HG02981 (cell line): Measurements from ENCODE around the gene SPARC.

Experiments
- ATAC-seq: cut with Tn5 transposase; IDR thresholded peaks from one replicate; pipeline ENCODE4 v1.9.1; 2021; ENCODE audit warnings: mild to moderate bottlenecking, moderate library complexity; ENCODE audit not compliant: unreplicated experiment

The SPARC gene

DNA sequence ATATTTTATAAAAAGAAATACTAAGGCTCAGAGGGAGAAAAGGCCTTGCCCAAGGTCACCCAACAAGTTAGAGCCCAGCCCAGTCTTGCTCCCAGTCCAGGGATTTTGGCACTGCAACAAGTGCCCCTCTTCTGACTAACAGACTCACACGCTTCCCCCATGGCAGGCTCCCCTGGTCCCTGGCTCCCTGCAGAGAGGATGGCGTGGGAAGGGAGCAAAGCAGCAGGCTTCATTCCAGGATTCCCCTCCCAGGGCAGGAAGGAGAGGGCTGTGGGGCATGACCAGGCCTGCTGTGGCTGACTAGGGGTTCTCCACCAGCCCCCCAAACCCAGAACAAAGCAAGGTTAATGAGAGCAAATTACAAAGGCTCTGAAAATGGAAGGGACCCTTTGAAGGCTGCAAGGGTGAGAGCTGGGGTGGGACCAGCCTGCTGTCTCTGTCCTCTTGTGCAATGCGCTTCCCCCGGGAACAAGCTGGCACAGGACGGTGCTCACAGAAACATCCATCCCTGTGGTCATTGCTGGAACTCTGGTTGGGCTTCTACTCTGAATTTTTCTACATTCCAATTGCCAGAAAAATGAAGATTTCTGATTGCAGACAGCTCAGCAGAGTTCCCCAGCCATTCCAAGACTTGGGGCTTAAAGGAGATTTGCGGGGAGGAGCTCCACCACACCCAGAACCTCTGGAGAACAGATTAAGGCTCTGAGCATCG is 58.4 kb downstream of the SPARC start:
- ATAC-seq: no peak

GRCh38 chr5:151627650-151628049 is 59.1 kb downstream of the SPARC start:
- no peak for ATAC-seq

- ATAC-seq: no peak
These were observed 61.4 kb downstream of the SPARC start for GRCh38 chr5:151625285-151625684.

DNA sequence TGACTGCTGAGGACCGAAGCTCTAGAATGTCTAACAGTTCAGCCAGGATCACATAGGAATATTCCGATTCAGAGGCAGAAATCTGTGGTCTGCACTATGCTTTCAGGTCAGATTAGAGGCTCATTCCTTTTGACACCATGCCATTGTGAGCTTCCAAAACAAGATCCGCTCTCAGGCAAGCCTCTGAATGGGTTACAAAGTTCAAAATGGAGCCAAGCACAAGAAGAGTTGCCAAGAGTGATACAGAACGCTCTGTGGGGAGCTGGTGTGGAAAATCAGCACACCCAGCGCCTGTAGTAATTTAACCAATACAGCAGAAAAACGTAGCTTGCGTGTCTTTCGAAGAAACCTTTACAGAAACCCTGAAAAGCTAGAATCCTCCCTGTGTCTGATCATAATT is 62.2 kb downstream of the SPARC start:
- no peak for ATAC-seq

- no peak for ATAC-seq
These were observed 64.2 kb downstream of the SPARC start for GRCh38 chr5:151622367-151623088.

DNA sequence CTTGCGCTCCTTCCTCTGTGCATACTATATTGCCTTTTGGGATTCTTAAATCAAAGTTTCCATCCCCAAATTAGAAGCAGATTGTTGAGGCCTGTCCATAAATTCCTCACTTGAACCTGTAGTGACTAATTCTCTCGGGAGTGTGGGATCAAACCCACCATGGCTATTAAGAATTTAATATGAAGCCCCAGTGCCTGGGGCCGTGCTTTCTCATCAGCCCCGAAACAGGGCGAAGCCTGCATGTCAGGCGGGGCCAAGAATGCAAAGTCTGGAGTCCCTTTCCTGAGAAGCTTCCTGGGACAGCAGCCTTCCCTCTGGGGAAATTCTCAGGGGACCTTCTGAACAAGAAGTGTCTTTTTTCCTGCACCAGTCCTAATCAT is 66.3 kb downstream of the SPARC start:
- no peak for ATAC-seq

DNA sequence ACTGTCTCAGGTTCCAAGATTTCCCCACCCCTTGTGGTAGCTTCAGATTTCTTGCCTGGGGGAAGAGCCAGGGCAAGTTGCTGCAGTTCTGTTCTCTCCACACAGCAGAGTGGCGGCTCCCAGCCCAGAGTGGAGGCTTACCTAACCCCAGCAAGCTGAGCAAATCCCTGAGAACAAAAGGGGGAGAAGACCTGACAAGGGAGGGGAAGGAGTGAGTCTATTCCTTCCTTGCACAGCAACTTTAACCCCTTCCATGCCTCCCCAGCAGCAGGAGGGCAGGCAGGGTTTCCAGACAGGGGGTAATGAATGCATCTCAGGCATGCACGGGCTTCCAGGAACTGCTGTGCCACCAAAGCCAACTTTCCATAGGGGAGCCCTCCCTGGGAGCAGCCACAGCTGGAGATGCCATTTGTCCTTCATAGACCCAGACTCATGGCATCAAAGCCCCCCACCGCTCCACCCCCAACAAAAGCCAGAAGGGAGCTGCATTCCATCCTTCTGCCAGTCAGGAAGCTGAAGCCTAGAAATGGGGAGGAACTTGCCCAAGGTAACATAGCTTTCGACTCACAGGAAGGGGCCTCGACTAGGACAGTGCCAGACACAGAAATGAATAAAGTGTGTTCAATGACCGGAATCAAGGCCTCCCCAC is 66.8 kb downstream of the SPARC start:
- no peak for ATAC-seq

- no peak for ATAC-seq
These were observed 67.8 kb downstream of the SPARC start for GRCh38 chr5:151618907-151619306.

GRCh38 chr5:151617841-151618710 is 68.6 kb downstream of the SPARC start:
- ATAC-seq: no peak

- no peak for ATAC-seq
These were observed 69.3 kb downstream of the SPARC start for GRCh38 chr5:151617383-151617840.

GRCh38 chr5:151615431-151615830 is 71.3 kb downstream of the SPARC start:
- no peak for ATAC-seq

DNA sequence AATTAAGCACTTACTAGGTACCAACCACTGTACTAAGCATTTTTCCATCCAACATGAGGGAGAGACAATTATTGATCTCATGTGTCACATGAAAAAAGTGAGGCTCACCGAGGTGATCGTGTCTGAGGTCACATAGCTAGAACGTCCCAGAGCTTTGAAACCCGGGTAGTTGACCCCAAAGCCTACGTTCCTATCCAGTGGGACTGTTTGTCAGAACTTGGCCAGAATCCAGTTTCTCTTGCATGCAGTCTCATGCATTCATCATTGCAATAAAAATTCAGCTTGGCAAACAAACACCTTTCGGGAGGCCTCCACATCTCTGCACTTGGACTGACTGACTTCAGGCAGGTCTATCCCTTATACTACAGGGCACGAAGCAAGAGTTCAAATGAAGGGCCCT is 72.2 kb downstream of the SPARC start:
- no peak for ATAC-seq

DNA sequence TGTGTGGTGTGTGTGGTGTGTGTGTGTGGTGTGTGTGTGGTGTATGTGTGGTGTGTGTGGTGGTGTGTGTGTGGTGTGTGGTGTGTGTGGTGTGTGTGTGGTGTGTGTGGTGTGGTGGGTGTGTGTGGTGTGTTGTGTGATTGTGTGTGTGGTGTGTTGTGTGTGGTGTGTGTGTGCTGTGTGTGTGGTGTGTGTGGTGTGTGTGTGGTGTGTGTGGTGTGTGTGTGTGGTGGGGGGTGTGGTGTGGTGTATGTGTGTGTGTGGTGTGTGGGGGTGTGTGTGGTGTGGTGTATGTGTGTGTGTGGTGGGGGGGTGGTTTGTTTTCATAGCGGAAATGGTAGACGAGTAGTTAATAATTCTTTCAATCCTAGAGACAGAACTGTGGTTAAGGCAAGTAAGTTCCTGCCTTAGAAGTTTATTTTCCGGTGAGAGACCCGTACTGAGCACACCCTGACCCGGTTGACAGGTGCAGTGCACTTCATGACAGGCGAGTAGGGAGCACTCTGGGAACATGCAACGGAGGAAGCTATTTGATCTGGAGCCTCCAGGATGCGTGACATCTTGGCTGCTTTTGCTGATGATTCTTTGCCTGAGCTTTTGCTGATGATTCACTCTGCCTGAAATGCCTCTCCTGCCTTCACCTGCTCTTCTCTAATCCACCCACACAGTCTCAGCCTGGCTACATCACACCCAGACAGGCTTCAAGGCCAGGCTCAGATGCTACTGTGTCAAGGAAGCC is 73.9 kb downstream of the SPARC start:
- ATAC-seq: peak; percentile 92

DNA sequence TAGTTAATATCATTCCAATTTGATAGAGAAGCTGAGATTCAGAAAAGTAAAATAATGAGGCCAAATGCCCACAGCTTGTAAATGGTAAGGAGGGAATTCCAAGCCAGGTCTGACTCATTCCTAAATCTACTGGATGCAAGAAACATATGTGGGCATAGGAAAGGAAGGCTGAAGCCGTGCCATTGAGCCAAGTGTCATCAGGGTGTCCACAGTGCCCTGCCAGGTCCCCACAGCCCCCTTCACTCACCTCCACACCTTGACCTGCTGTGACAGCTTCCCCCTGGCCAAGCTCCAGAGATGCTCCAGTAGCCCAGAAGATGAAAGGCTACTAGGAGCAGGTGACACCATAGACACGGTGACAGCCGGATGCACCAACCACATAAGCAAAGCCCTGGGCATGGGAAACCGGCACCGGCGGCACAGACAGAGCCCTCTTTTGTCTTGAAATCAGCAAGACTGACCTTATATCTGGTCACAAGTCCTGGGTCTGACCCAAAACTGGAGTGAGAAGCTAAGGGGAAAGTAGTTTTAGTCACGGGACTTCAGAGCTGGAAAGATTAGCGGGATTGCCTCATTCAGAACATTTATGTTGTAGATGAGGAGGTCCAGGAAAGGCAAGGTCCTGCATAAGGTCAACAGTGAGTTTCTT is 75.5 kb downstream of the SPARC start:
- ATAC-seq: no peak
